Activated T-cell treated with anti-CD3 and anti-CD28 coated beads for 1 hour (primary cell): Measurements from ENCODE around the gene CDC42SE1.
A peak's percentile ranks its signal among the peaks of the same experiment; 100 is the strongest.
"Not testable (repeated sequence)": the region's sequence is repeated elsewhere in the genome, so short reads cannot be mapped to it uniquely, and the experiment has no call there.

Source experiments
- DNase-seq: peaks from one replicate; pipeline ENCODE4 v3.0.0-alpha.2; 2020; ENCODE audit warnings: low read depth

The CDC42SE1 gene, protein sequence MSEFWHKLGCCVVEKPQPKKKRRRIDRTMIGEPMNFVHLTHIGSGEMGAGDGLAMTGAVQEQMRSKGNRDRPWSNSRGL

DNA sequence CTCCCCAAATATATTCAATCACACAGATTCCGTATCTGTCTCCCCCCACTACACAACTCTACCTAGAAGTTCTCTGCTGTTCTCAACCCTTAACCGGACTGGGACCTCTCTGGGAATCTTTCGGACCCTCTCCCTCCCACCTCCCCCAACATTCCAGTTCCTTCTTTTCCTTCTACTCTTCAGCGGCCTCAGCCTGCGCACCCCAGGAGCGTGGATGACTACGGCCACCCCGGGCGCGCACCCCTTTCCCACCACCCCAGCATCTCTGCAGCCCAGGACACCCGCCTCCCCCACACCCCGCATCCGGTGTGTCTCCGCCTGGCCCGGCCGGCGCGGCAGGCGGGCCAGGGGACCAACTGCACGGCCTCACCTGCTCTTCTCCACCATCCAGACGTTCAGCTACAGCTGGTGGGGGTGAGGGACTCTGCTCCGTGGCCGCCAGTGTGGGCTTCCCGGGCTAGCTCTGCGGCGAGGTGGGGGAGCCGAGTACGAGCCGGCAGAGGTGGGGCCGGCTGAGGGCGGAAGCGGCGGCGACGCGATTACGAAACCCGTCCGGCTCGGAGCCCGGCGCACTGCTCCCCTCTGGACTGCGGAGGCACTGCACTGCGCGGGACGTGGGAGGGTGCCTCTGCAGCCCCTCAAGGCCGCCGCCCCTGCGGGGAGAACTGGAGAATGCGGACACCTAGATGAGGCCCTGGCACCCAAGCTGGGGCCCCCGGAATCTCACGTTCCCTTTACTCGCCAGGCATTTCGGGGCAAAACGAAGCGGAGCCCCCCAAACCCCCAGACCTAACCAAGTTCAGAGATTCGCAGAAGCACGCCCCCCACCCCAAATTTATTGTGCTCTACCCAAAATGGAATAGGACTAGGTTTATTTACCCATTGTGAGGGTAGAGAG lies at the start of gene CDC42SE1:
TSS of gene CDC42SE1 (minus strand) at position 514 of the 898 bp plus-strand sequence. CDS start 3,892 bp downstream, outside the sequence.
- DNase-seq: peak; percentile 74

DNA sequence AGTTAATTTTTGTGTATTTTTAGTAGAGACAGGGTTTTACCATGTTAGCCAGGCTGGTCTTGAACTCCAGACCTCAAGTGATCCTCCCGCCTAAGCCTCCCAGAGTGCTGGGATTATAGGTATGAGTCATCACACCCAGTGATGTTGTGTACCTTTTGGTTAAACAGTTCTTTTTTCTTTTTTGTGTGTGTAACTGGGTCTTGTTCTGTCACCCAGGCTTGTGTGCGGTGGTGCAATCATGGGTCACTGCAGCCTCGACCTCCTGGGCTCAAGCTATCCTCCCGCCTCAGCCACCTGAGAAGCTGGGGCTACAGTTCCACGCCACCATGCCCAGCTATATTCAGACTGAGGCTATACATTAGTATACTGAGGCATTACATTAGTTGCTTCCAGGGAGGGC lies 48.9 kb upstream of the CDC42SE1 start:
- DNase-seq: no peak

- no peak for DNase-seq
Observed at GRCh38 chr1:151106894-151107293, 47.5 kb upstream of the CDC42SE1 start.

DNA sequence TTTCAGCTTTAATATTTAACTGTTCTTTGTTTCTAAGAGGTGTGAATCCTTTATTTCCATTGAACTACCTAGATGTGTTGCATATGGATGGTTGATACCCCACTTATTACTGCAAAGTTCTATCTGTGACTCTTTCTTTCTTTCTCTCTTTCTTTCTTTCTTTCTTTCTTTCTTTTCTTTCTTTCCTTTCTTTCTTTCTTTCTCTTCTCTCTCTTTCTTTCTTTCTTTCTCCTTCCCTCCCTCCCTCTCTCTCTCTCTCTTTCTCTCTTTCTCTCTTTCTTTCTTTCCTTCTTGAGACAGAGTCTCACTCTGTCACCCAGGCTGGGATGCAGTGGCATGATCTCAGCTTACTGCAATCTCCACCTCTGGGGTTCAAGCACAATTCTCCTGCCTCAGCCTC lies 45.2 kb upstream of the CDC42SE1 start:
- DNase-seq: no peak

DNA sequence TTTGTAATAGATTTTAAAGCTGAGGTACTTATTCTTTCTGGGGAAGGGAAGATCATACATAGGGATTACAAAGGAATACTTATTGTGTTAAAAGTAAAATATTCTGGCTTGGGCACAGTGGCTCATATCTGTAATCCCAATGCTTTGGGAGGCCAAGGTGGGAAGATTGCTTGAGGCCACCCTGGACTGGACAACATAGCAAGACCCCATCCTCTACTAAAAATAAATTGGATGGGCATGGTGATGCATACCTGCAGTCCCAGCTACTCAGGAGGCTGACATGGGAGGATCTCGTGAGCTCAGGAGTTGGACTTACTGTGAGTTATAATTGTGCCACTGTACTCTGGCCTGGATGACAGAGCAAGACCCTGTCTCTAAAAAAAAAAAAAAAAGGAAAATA lies 38.7 kb upstream of the CDC42SE1 start:
- no peak for DNase-seq

DNA sequence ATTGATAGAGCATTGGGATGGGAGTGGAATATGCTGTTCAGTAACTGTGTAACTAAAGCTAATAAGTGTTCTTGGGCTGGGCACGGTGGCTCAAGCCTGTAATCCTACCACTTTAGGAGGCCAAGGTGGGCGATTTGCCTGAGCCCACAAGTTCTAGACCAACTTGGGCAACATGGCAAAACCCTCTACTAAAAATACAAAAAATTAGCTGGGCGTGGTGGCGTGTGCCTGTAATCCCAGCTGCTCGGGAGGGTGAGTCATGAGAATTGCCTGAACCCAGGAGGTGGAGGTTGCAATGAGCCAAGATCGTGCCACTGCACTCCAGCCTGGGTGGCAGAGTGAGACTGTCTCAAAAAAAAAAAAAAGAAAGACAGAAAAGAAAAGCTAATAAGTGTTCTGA lies 38.0 kb upstream of the CDC42SE1 start:
- DNase-seq: not testable (repeated sequence)

DNA sequence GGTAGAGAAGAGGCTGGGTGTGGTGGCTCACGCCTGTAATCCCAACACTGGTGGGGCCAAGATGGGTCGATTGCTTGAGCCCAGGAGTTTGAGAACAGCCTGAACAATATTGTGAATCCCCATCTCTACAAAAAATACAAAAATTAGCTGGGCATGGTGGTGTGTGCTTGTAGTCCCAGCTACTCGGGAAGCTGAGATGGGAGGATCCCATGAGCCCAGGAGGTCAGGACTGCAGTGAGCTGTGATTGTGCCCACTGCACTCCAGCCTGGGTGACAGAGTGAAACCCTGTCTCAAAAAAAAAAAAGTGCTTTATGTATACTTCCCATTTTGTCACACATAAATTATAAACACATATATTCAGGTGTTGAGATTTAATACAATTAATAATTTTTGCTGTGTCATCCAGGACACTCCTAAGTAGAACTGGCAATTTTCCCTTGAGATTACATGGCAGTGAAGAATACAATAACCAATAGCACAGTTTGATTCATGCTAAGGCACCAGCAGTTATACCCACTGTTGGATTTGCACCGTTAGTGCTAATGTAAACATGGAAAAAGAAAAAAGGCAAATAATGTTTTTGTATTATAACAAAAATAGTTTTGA lies 26.6 kb upstream of the CDC42SE1 start:
- DNase-seq: no peak

DNA sequence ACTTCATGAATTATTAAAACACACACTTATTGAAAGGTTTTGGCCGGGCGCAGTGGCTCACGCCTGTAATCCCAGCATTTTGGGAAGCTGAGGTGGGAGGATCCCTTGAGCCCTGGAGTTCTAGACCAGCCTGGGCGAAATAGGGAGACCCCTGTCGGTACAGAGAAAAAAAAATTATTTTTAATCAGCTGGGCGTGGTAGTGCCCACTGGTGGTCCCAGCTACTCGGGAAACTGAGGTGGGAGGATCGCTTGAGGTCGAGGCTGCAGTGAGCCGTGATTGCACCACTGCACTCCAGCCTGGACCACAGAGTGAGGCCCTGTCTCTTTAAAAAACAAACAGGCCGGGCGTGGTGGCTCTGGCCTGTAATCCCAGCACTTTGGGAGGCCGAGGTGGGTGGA lies 12.8 kb upstream of the CDC42SE1 start:
- no peak for DNase-seq

DNA sequence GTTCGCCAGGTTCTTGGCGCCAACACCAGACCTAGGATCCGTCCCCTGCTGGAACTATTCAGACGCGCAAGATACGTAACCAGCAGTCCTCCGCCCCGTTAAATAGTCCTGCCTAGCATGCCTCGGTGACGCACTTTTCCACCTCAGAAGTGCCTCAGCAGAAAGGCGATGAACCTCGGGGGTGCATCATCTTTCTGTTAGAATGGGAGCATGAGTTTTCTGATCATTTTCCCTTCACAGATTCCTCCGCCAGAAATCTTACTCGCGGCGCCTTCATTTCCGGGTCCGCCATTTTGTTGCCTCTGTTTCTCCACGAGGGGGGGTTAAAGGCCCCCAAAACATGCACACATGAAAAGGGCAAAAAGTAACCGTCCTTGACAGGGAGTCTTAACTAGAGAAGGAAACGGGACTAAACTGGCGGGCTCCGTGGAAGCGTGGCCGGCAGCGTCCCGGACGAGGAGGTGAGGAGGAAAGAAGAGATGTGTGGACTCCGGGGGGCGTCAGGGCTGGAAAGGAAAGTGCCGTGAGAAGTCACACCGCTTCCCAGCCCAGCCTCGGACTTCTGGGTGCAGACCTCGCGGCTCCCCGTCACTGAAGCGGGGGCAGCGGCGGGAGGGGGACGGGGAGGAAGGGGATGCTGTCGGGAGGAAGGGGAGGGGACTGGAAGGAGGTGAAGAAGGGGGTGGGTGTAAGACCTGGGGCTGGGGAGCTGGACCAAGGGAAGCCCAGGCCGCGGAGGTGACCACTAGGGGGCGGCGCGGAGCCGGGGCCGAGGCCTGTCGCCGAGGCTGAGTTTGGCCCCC lies 11.3 kb upstream of the CDC42SE1 start, which contains the start of gene GABPB2:
TSS of gene GABPB2 (plus strand) at position 288 of the 803 bp plus-strand sequence. CDS start 17,429 bp downstream, outside the sequence.
- DNase-seq: peak; percentile 79

- no peak for DNase-seq
Observed at GRCh38 chr1:151069103-151069486, 9.7 kb upstream of the CDC42SE1 start.

DNA sequence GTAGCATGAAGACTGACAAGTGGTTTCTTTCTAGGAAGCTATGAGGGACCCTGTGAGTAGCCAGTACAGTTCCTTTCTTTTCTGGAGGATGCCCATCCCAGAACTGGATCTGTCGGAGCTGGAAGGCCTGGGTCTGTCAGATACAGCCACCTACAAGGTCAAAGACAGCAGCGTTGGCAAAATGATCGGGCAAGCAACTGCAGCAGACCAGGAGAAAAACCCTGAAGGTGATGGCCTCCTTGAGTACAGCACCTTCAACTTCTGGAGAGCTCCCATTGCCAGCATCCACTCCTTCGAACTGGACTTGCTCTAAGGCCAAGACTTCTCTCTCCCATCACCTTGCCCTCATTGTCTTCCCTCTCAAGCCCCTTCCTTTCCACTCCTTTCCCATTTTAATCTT lies 7.8 kb upstream of the CDC42SE1 start:
- DNase-seq: no peak

DNA sequence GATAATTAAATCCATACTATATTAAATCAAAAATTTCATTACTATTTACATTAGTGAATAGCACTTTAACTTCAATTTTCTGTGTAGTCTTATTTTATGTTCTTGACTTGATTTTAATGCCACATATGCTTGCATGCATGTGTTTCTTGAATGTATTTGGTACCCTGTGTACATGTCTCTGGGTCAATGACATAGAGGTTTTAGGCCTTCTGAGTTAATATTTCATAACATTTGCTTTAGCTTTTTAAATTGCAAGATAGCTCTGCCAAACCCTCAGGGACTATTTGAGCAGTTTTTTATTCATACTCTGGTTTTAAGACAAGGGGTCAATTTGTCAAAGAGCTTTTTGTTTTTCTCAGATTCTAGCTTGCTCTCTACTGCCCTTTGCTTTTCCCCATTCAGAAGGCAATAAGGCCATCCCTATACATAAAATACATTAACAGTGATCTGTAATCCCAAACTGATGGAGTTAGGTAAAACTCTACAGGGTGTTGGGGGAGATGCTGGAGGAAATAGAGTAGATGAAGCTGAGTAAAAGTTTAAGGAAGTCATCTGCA lies 5.7 kb upstream of the CDC42SE1 start:
- no peak for DNase-seq

DNA sequence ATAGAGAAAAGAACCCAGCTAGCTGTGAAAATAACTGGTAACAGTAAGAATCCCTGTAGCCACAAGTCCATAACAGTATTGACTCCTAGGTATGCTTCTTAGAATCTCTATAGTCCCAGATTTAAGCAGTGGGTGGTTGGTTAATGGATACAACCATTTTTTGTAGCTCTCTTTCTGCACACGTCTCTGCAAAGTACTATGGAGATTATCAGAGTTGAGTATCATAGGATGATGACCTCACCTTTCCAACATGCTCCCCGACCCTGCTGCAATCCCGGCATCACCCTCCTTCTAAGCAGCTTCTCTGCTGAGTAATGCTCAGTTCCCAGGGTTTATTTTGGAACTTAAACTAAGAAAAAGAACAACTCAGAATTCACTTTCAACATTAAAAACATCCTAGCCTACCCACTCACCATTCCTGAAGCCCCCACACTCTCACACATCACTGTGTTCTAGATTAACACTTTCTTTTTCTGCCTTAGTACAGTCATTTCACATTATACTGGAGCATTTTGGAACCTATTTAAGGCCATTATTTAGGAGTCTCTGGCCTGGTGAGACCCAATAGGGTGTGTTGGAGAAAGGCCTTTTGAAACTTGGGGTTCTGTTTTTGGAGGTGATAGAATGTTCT lies 3.4 kb upstream of the CDC42SE1 start:
- DNase-seq: no peak

GRCh38 chr1:151061704-151062103 lies 2.3 kb upstream of the CDC42SE1 start:
- DNase-seq: no peak

GRCh38 chr1:151060657-151061421 lies 1.4 kb upstream of the CDC42SE1 start:
- DNase-seq: no peak

GRCh38 chr1:151060007-151060656 lies 710 bp upstream of the CDC42SE1 start, which contains the start of gene MLLT11:
Gene MLLT11 (plus strand): TSS chr1:151060397. CDS start chr1:151067225, 6,828 bp downstream.
- no peak for DNase-seq

GRCh38 chr1:151058692-151059091 lies 730 bp downstream of the CDC42SE1 start:
- DNase-seq: no peak

GRCh38 chr1:151056149-151056548 lies 3.3 kb downstream of the CDC42SE1 start:
- DNase-seq: no peak

DNA sequence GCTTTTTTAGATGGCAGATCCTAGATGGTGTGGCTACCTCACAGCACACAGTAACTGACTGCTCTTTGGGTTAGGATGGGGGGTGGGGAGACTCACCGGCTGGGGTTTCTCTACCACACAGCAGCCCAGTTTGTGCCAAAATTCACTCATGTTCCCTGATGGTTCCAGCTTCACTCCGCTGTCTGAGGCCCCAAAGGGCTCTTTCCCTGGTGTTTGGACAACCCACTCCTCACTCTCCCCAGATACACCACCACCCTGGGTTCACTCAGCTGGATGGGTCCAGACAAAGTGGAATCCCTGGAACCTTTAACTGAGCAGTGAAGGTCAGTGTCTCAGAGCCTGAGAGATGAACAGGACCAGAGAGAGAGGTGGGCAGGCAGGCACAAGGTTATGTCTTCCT lies 3.8 kb downstream of the CDC42SE1 start:
- DNase-seq: no peak

DNA sequence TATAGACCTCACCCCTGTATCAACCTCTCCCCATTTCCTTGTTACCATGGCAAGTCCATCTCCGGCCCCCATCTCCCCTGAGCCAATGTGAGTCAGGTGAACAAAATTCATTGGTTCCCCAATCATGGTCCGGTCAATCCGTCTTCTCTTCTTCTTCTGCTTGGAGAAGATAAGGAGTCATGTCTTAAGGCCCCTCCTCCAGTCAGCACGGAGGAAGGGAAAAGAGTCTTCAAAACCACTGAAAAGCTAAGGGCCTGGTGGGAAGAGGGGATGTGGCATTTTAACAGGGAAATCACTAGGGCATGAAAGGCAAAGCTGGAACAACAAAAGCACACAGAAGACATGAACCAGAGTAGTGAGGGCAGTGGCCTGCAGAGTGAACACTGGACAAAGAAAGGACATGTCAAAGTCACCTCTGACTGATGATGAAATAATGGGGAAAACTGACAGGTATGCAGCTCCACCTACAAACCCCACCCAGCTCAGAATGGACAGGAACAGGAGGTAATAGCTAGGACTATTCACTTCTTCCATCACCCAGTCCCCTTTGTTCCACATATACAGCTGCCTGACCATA lies 4.4 kb downstream of the CDC42SE1 start:
- DNase-seq: no peak
